PC-9 (cell line): ENCODE data around the gene HSPA1B.
"Not testable (repeated sequence)": the region's sequence is repeated elsewhere in the genome, so short reads cannot be mapped to it uniquely, and the experiment has no call there.

ENCODE experiments used
- CTCF ChIP-seq: fragments of 200-600 bp; sonication (generic); conservative IDR thresholded peaks from 2 replicates; pipeline ENCODE4 v1.6.1; 2017; ENCODE audit warnings: mixed run types, antibody characterized with exemption, mild to moderate bottlenecking, moderate library complexity
- EZH2 ChIP-seq: fragments of 200-600 bp; sonication (generic); IDR thresholded peaks from 2 replicates; pipeline ENCODE4 v1.8.0; 2017; ENCODE audit warnings: antibody characterized with exemption, low read depth

GRCh38 chr6:31793927-31794245, 33.7 kb upstream of the HSPA1B start:
- not testable (repeated sequence) for TF ChIP-seq EZH2, CTCF
